Mesenchymal stem cell (in vitro differentiated cells and primary cell): ENCODE results near the gene CAPN11.

ENCODE experiments used
- DNase-seq: peaks from one replicate; pipeline ENCODE4 v3.0.0-alpha.2; 2013
- H2AFZ ChIP-seq: one replicate; pipeline ENCODE4 v1.6.1; 2013; ENCODE audit warnings: low read depth, mild to moderate bottlenecking, control low read depth, inconsistent platforms, low read length, moderate library complexity
- H2AK5ac ChIP-seq: 2 replicates; pipeline ENCODE4 v1.6.1; 2013; ENCODE audit warnings: low read length, moderate library complexity, mild to moderate bottlenecking, inconsistent platforms; ENCODE audit not compliant: severe bottlenecking
- H2BK120ac ChIP-seq: one replicate; pipeline ENCODE4 v1.6.1; 2013; ENCODE audit warnings: low read depth, mild to moderate bottlenecking, inconsistent platforms, low read length, moderate library complexity
- H2BK12ac ChIP-seq, 2 experiments: one replicate each; pipeline ENCODE4 v1.6.1; 2013; ENCODE audit warnings: inconsistent platforms in 2 of 2, low read length in 2 of 2, mild to moderate bottlenecking in 2 of 2, moderate library complexity in 2 of 2, control low read depth in 1 of 2
- H2BK15ac ChIP-seq: one replicate; pipeline ENCODE4 v1.6.1; 2013; ENCODE audit warnings: mild to moderate bottlenecking, low read depth, inconsistent platforms; ENCODE audit not compliant: poor library complexity, severe bottlenecking
- H2BK5ac ChIP-seq: 2 replicates; pipeline ENCODE4 v1.6.1; 2013; ENCODE audit warnings: low read depth, mild to moderate bottlenecking, low read length, control low read depth, inconsistent platforms; ENCODE audit not compliant: poor library complexity, severe bottlenecking
- H3K14ac ChIP-seq, 2 experiments: one replicate each; pipeline ENCODE4 v1.6.1; 2013; ENCODE audit warnings: inconsistent platforms in 2 of 2, low read length in 2 of 2, control low read depth in 1 of 2, mild to moderate bottlenecking in 1 of 2, moderate library complexity in 1 of 2
- H3K18ac ChIP-seq, 2 experiments: one replicate each; pipeline ENCODE4 v1.6.1; 2013; ENCODE audit warnings: inconsistent platforms in 2 of 2, low read length in 2 of 2, control low read depth in 1 of 2, low read depth in 1 of 2, mild to moderate bottlenecking in 1 of 2
- H3K23ac ChIP-seq, 2 experiments: one replicate each; pipeline ENCODE4 v1.6.1; 2013; ENCODE audit warnings: inconsistent platforms in 2 of 2, low read length in 2 of 2, mild to moderate bottlenecking in 2 of 2, moderate library complexity in 2 of 2, control low read depth in 1 of 2
- H3K27ac ChIP-seq: 2 replicates; pipeline ENCODE4 v1.5.1; 2013; ENCODE audit warnings: mild to moderate bottlenecking, moderate library complexity, low read length, control low read depth, inconsistent platforms; ENCODE audit not compliant: poor library complexity, severe bottlenecking
- H3K27me3 ChIP-seq, 2 experiments: 2 replicates each; pipeline versions ENCODE4 v1.6.1 to v1.7.0; 2013; ENCODE audit warnings: low read length in 2 of 2, mild to moderate bottlenecking in 2 of 2, moderate library complexity in 2 of 2, control low read depth in 1 of 2, inconsistent platforms in 1 of 2; ENCODE audit not compliant: control insufficient read depth in 1 of 2, insufficient read depth in 1 of 2
- H3K36me3 ChIP-seq, 2 experiments: 2 replicates each; pipeline versions ENCODE4 v1.6.1 to v1.7.0; 2013; ENCODE audit warnings: low read length in 2 of 2, control low read depth in 1 of 2, inconsistent platforms in 1 of 2, low read depth in 1 of 2, mild to moderate bottlenecking in 1 of 2; ENCODE audit not compliant: insufficient read depth in 2 of 2, control insufficient read depth in 1 of 2
- H3K4ac ChIP-seq, 2 experiments: one replicate each; pipeline ENCODE4 v1.6.1; 2013; ENCODE audit warnings: inconsistent platforms in 2 of 2, low read length in 2 of 2, mild to moderate bottlenecking in 2 of 2, moderate library complexity in 2 of 2, control low read depth in 1 of 2, low read depth in 1 of 2
- H3K4me1 ChIP-seq: 2 replicates; pipeline ENCODE4 v1.6.1; 2013; ENCODE audit warnings: low read depth, low read length, control low read depth; ENCODE audit not compliant: control insufficient read depth, insufficient read depth
- H3K4me2 ChIP-seq: 2 replicates; pipeline ENCODE4 v1.6.1; 2013; ENCODE audit warnings: low read length, mild to moderate bottlenecking, inconsistent platforms; ENCODE audit not compliant: poor library complexity, severe bottlenecking
- H3K4me3 ChIP-seq, 2 experiments: 2 replicates each; pipeline versions ENCODE4 v1.5.1 to v1.7.0; 2013; ENCODE audit warnings: low read length in 2 of 2, mild to moderate bottlenecking in 2 of 2, control low read depth in 1 of 2, low read depth in 1 of 2; ENCODE audit not compliant: insufficient read depth in 1 of 2
- H3K79me1 ChIP-seq: replicated peaks from 2 replicates; pipeline ENCODE4 v1.6.1; 2013; ENCODE audit warnings: mild to moderate bottlenecking, control low read depth, low read length, inconsistent platforms; ENCODE audit not compliant: poor library complexity, severe bottlenecking
- H3K9ac ChIP-seq: 2 replicates; pipeline ENCODE4 v1.7.0; 2013; ENCODE audit warnings: mild to moderate bottlenecking, low read length, moderate library complexity
- H3K9me3 ChIP-seq: 2 replicates; pipeline ENCODE4 v1.7.0; 2013; ENCODE audit warnings: mild to moderate bottlenecking, low read length; ENCODE audit not compliant: control insufficient read depth
- H4K8ac ChIP-seq: one replicate; pipeline ENCODE4 v1.6.1; 2013; ENCODE audit warnings: inconsistent platforms, mild to moderate bottlenecking, low read length, moderate library complexity
- H4K91ac ChIP-seq: one replicate; pipeline ENCODE4 v1.6.1; 2013; ENCODE audit warnings: mild to moderate bottlenecking, low read length, inconsistent platforms
- WGBS: methylation state at CpG from one replicate; pipeline ENCODE4 v1.1.7; 2013; ENCODE audit warnings: mixed read lengths; 5-methylcytosine and 5-hydroxymethylcytosine counted together

CAPN11 gene

DNA sequence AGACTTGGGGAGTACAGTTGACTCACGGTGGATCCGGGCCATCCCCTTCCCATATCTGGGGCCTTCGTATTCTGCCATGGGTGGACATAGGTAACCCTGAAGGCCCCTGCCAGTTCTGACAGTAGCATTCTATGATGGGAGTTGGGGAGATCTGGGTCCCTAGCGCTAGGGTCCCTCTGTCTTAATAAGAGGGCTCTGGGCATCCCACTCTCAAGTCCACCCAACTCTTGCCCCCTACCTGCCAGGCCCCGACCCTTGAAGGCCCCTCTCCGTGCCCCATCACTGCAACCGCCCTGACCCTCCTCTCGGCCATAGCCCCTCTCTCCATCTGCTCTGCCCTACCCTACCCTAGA, 6.5 kb upstream of the CAPN11 start:
- Histone ChIP-seq H3K4me2 (no peak overlapping the region), H3K27me3 (no peaks in the 10 kb centered on the region), H3K9me3 (no peaks in the 10 kb centered on the region), H3K36me3 (peaks cover 54 to 80% of the 10 kb centered on the region in 2 experiments), H2AK5ac (no peak overlapping the region), H2AFZ (no peak overlapping the region), H2BK12ac (no peak overlapping the region), H2BK120ac (no peak overlapping the region), H2BK15ac (no peak overlapping the region), H3K27ac (no peak overlapping the region), H3K4me3 (no peak overlapping the region), H3K79me1 (peaks cover 4% of the 10 kb centered on the region), H3K4me1 (no peaks in the 10 kb centered on the region), H4K8ac (no peak overlapping the region), H3K23ac (no peak overlapping the region), H3K9ac (no peak overlapping the region), H3K18ac (no peak overlapping the region), H4K91ac (no peak overlapping the region), H3K4ac (no peak overlapping the region), H3K14ac (no peak overlapping the region), H2BK5ac (no peak overlapping the region)
- no peak for DNase-seq
- 57% methylated on average over 8 of the region's 8 CpGs for WGBS

DNA sequence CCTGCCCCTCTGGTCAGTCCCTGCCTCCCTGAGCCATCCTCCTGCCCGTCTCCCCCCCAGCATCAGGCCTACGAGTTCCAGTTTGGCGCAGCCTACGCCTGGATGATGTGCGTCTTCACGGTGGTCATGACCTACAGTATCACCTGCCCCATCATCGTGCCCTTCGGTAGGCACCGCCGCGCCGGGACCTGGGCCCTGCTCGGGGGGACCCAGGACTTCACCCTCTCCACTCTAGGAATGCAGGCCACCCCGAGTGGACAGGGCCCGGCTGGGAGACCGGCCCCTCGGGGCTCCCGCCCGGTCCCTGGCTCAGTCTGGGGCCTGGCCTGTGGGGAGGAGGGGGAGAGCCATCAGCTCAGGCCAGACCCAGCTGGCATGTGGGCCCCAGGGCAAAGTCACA, 6.1 kb upstream of the CAPN11 start:
- H4K8ac ChIP-seq, result no peak overlapping the region
- no peak overlapping the region for H3K18ac ChIP-seq
- no peak overlapping the region for H2BK120ac ChIP-seq
- DNase-seq, result no peak
- no peaks in the 10 kb centered on the region for H3K27me3 ChIP-seq
- H3K4ac ChIP-seq, result no peak overlapping the region
- H2BK12ac ChIP-seq, result no peak overlapping the region
- H3K79me1 ChIP-seq, result peaks cover 2% of the 10 kb centered on the region
- H3K23ac ChIP-seq, result no peak overlapping the region
- WGBS, result 95% methylated on average over 12 of the region's 19 CpGs
- H3K14ac ChIP-seq, result no peak overlapping the region
- H3K9me3 ChIP-seq, result no peaks in the 10 kb centered on the region
- peaks cover 49 to 75% of the 10 kb centered on the region in 2 experiments for H3K36me3 ChIP-seq
- H3K27ac ChIP-seq, result no peak overlapping the region
- no peak overlapping the region for H2AK5ac ChIP-seq
- no peak overlapping the region for H3K4me2 ChIP-seq
- no peak overlapping the region for H2BK5ac ChIP-seq
- no peak overlapping the region for H2AFZ ChIP-seq
- no peak overlapping the region for H2BK15ac ChIP-seq
- H3K4me3 ChIP-seq, result no peak overlapping the region
- no peak overlapping the region for H3K9ac ChIP-seq
- no peak overlapping the region for H4K91ac ChIP-seq
- H3K4me1 ChIP-seq, result no peaks in the 10 kb centered on the region

DNA sequence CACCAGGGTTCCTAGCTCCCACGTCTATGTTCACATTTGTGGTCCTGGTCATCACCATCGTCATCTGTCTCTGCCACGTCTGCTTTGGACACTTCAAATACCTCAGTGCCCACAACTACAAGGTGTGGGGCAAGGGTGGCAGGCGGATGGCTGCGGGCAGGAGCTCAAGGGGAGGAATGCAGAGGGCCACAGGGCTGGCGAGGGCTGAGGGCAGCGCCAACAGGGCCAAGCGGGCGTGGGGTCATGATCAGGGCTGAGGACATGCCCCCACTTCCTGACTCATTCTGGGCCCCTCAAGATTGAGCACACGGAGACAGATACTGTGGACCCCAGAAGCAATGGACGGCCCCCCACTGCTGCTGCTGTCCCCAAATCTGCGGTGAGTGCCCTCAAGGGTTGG, 4.6 kb upstream of the CAPN11 start:
- Histone ChIP-seq H3K4me2 (no peak overlapping the region), H3K79me1 (peaks cover 2% of the 10 kb centered on the region), H3K9me3 (no peaks in the 10 kb centered on the region), H3K36me3 (peaks cover 35 to 60% of the 10 kb centered on the region in 2 experiments), H2BK12ac (no peak overlapping the region), H3K27ac (no peak overlapping the region), H4K8ac (no peak overlapping the region), H3K4ac (no peak overlapping the region), H3K14ac (no peak overlapping the region), H2AFZ (no peak overlapping the region), H3K23ac (no peak overlapping the region), H3K4me1 (no peaks in the 10 kb centered on the region), H3K4me3 (no peak overlapping the region), H4K91ac (no peak overlapping the region), H3K27me3 (no peaks in the 10 kb centered on the region), H2BK15ac (no peak overlapping the region), H2BK5ac (no peak overlapping the region), H2BK120ac (no peak overlapping the region), H3K9ac (no peak overlapping the region), H2AK5ac (no peak overlapping the region), H3K18ac (no peak overlapping the region)
- 95% methylated on average over 12 of the region's 12 CpGs for WGBS
- no peak for DNase-seq

DNA sequence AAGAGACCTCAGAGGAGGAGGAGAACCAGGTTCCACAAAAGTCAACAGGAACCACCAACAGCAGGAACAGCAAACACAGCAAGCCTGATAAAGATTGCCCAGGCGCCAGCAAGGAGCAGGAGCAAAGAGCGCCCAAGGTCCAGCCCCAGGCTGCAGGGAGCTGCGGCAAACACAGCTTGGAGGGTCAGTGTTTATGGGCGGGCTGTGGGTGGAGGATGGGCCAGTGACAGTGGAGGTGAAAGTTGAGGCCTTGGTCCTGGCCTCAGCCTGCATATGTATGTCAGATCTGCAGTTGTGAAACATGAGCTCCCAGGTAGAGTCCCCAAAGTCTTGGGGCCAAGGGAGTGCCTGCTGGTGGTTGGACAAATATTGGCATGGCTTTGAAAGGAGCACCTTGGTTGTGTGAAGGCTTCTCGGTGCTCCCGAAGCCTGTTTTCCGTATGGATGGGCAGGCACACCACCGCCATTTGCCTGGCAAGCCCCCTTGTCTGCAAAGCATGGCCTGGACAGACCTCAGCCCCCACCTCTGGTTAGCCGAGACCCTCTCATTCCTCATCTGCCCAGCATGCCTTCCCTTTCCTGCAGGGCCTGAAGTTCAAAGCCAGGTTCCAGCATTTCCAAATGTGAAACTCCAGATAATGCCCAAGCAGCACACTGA, 2.0 kb upstream of the CAPN11 start:
- H4K91ac ChIP-seq, result no peak overlapping the region
- no peak overlapping the region for H3K4me2 ChIP-seq
- H3K4me3 ChIP-seq, result no peak overlapping the region
- peaks cover 20 to 41% of the 10 kb centered on the region in 2 experiments for H3K36me3 ChIP-seq
- no peak overlapping the region for H2BK15ac ChIP-seq
- H2AFZ ChIP-seq, result no peak overlapping the region
- H3K79me1 ChIP-seq, result no peaks in the 10 kb centered on the region
- H2BK12ac ChIP-seq, result no peak overlapping the region
- no peak overlapping the region for H3K18ac ChIP-seq
- H3K23ac ChIP-seq, result no peak overlapping the region
- DNase-seq, result no peak
- no peaks in the 10 kb centered on the region for H3K9me3 ChIP-seq
- H2BK5ac ChIP-seq, result no peak overlapping the region
- H2BK120ac ChIP-seq, result no peak overlapping the region
- no peaks in the 10 kb centered on the region for H3K4me1 ChIP-seq
- no peak overlapping the region for H3K9ac ChIP-seq
- H3K4ac ChIP-seq, result no peak overlapping the region
- no peak overlapping the region for H2AK5ac ChIP-seq
- H4K8ac ChIP-seq, result no peak overlapping the region
- no peak overlapping the region for H3K27ac ChIP-seq
- H3K14ac ChIP-seq, result no peak overlapping the region
- no peaks in the 10 kb centered on the region for H3K27me3 ChIP-seq
- 92% methylated on average over 9 of the region's 9 CpGs for WGBS
